HepG2 (cell line): ENCODE measurements around the gene RAB3A.

ENCODE experiments used
- AGO1 ChIP-seq: fragments of 200-400 bp; formaldehyde crosslinking; IDR thresholded peaks from 2 replicates; pipeline ENCODE4 v1.6.1; 2017; ENCODE audit warnings: mild to moderate bottlenecking, low read depth, low read length, moderate library complexity; ENCODE audit not compliant: poor library complexity, severe bottlenecking
- EP300 ChIP-seq, 3 experiments: sonication (generic) in 1 of 3; formaldehyde crosslinking in 1 of 3; IDR thresholded peaks; 2 replicates each; pipeline versions ENCODE4 v1.5.1 to v1.6.1; 2011 to 2020; ENCODE audit warnings: low read depth in 2 of 3, low read length in 2 of 3, borderline replicate concordance in 1 of 3, improper control_type of control experiment in 1 of 3, mild to moderate bottlenecking in 1 of 3, missing genetic modification reagents in 1 of 3, moderate library complexity in 1 of 3
- ERF ChIP-seq: IDR thresholded peaks from 2 replicates; pipeline ENCODE4 v1.6.1; 2018; ENCODE audit warnings: missing biosample characterization, missing genetic modification reagents
- EZH2 ChIP-seq: conservative IDR thresholded peaks from 2 replicates; pipeline ENCODE4 v1.6.1; 2012; ENCODE audit warnings: mild to moderate bottlenecking, low read depth, low read length, moderate library complexity
- FOXA1 ChIP-seq, 2 experiments: fragments of 450-650 bp in 1 of 2; sonication (generic) in 1 of 2; formaldehyde crosslinking in 1 of 2; IDR thresholded peaks; 2 replicates each; pipeline versions ENCODE4 v1.4.0 to v1.6.1; 2016 to 2020; ENCODE audit warnings: missing genetic modification reagents in 1 of 2
- HNRNPH1 ChIP-seq: fragments of 200-400 bp; formaldehyde crosslinking; optimal IDR thresholded peaks from 2 replicates; pipeline ENCODE3; 2017; ENCODE audit warnings: mild to moderate bottlenecking, low read depth, low read length
- MAF1 ChIP-seq: sonication (generic); formaldehyde crosslinking; IDR thresholded peaks from 2 replicates; pipeline ENCODE4 v1.5.0; 2020; ENCODE audit warnings: missing genetic modification reagents, borderline replicate concordance
- MAX ChIP-seq: IDR thresholded peaks from 2 replicates; pipeline ENCODE4 v1.6.1; 2012; ENCODE audit warnings: inconsistent platforms
- RAD21 ChIP-seq: fragments of 450-650 bp; formaldehyde crosslinking; IDR thresholded peaks from 2 replicates; pipeline ENCODE4 v1.5.0; 2020; ENCODE audit warnings: mild to moderate bottlenecking
- TRIM24 ChIP-seq: sonication (generic); formaldehyde crosslinking; IDR thresholded peaks from 2 replicates; pipeline ENCODE4 v1.8.0; 2022; ENCODE audit warnings: mild to moderate bottlenecking, missing genetic modification reagents
- ZZZ3 ChIP-seq: sonication (generic); formaldehyde crosslinking; IDR thresholded peaks from 2 replicates; pipeline ENCODE4 v1.4.0; 2020; ENCODE audit warnings: missing genetic modification reagents, mild to moderate bottlenecking, borderline replicate concordance
- TF ChIP-seq, protein P1 (sequence below): sonication (generic); formaldehyde crosslinking; IDR thresholded peaks from 2 replicates; pipeline ENCODE4 v1.4.0; 2020; ENCODE audit warnings: missing genetic modification reagents, borderline replicate concordance
- TF ChIP-seq, protein P2 (sequence below): sonication (generic); formaldehyde crosslinking; conservative IDR thresholded peaks from 2 replicates; pipeline ENCODE4 v1.4.0; 2020; ENCODE audit warnings: missing genetic modification reagents
- TF ChIP-seq, protein P3 (sequence below): sonication (generic); formaldehyde crosslinking; IDR thresholded peaks from 2 replicates; pipeline ENCODE4 v1.5.1; 2020; ENCODE audit warnings: mild to moderate bottlenecking, missing genetic modification reagents, moderate library complexity

DNA sequence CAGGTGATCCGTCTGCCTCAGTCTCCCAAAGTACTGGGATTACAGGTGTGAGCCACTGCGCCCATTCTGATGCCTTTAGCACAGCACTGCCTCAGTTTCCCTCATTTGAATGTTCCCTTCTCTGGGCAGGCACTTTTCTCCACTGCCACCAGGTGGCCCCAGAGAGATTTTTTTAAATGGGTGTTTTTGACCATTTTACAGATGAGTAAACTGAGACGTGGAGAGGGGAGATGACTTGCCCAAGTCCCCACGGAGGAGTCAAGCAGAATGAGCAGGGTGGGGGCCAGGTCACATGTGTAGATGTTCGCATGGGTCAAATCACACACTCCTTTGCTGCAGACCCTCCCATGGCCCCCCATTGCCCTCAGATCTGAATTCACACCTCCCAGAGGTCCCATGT, 25.6 kb upstream of the RAB3A start:
- no peak for TF ChIP-seq ZZZ3 (CRISPR knock-in tag)
- no peak for TF ChIP-seq FOXA1 (IDR thresholded peaks at IDR 0.05)
- no peak for TF ChIP-seq FOXA1 (CRISPR knock-in tag; IDR thresholded peaks at IDR 0.05)
- no peak for TF ChIP-seq AGO1
- TF ChIP-seq ERF (CRISPR knock-in tag) = no peak
- TF ChIP-seq TRIM24 (CRISPR knock-in tag) = no peak
- no peak for TF ChIP-seq RAD21
- TF ChIP-seq MAX = no peak
- TF ChIP-seq EP300 (IDR thresholded peaks at IDR 0.05; ENCODE audit: low read depth in 2 of 2, low read length in 2 of 2) = no peak
- TF ChIP-seq EP300 (CRISPR knock-in tag; IDR thresholded peaks at IDR 0.05; ENCODE audit: borderline replicate concordance) = no peak
- TF ChIP-seq MAF1 (CRISPR knock-in tag) = no peak
- TF ChIP-seq EZH2 = no peak
- TF ChIP-seq, protein P1, sequence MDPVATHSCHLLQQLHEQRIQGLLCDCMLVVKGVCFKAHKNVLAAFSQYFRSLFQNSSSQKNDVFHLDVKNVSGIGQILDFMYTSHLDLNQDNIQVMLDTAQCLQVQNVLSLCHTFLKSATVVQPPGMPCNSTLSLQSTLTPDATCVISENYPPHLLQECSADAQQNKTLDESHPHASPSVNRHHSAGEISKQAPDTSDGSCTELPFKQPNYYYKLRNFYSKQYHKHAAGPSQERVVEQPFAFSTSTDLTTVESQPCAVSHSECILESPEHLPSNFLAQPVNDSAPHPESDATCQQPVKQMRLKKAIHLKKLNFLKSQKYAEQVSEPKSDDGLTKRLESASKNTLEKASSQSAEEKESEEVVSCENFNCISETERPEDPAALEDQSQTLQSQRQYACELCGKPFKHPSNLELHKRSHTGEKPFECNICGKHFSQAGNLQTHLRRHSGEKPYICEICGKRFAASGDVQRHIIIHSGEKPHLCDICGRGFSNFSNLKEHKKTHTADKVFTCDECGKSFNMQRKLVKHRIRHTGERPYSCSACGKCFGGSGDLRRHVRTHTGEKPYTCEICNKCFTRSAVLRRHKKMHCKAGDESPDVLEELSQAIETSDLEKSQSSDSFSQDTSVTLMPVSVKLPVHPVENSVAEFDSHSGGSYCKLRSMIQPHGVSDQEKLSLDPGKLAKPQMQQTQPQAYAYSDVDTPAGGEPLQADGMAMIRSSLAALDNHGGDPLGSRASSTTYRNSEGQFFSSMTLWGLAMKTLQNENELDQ (CRISPR knock-in tag) = no peak
- TF ChIP-seq, protein P2, sequence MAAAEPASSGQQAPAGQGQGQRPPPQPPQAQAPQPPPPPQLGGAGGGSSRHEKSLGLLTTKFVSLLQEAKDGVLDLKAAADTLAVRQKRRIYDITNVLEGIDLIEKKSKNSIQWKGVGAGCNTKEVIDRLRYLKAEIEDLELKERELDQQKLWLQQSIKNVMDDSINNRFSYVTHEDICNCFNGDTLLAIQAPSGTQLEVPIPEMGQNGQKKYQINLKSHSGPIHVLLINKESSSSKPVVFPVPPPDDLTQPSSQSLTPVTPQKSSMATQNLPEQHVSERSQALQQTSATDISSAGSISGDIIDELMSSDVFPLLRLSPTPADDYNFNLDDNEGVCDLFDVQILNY (CRISPR knock-in tag) = no peak
- TF ChIP-seq HNRNPH1 = no peak
- TF ChIP-seq, protein P3, sequence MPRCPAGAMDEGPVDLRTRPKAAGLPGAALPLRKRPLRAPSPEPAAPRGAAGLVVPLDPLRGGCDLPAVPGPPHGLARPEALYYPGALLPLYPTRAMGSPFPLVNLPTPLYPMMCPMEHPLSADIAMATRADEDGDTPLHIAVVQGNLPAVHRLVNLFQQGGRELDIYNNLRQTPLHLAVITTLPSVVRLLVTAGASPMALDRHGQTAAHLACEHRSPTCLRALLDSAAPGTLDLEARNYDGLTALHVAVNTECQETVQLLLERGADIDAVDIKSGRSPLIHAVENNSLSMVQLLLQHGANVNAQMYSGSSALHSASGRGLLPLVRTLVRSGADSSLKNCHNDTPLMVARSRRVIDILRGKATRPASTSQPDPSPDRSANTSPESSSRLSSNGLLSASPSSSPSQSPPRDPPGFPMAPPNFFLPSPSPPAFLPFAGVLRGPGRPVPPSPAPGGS (CRISPR knock-in tag) = no peak
